EH (cell line): ENCODE results near the gene TLCD1.

Experiments used
- DNase-seq: peaks from one replicate; pipeline ENCODE4 v3.0.0-alpha.2; 2015; ENCODE audit warnings: low read depth

The TLCD1 gene

DNA sequence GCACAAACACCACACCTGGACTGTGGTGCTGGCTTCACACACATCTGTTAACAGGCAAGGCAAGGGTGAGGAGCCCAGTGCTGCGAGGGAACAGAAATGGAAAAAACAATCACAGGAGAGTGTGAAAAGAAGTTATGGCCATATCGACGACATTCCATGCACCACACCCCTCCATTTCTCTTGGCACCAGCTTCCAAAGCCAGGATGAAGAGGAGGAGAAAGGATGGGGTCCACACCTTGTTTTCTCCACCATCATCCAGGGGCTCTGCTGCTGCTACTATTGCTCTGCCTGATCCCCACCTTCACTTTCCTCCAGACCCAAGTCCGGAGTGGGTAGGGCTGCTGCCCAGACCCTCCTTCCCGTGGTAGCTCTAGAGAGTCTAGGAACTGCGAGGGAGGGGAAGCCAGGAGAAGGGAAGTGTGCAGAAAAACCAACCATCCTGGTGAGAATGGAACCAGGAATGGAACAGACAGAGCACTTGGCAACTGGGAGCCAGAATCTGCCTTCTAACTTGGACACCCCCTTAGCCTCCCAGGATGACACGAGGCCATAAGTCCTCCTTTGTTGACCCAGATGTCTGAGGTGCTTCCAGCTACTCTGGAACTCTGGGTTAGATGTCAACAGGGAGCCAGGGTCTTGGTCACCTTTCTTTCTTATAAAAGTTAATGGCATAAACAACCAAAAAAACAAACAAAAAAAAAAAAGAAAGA, 13.2 kb downstream of the TLCD1 start:
- DNase-seq: no peak

GRCh38 chr17:28712032-28712704, 13.9 kb downstream of the TLCD1 start:
- peak; percentile 27 for DNase-seq

DNA sequence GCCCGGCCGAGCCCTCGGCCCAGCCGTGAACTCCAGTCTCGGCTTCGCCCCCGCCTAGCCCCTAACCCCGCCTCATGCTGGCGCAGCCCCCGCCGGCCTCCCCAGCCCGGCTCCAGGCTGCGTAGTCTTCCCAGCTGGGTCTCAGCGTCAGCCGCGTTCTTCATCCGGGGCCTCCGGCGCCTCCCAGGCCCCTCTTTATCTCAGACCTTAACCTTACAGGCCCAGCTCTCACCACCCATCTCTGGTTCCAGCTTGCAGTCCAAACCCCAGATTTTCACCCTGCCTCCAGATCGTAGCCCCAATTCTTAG, 14.4 kb downstream of the TLCD1 start, which contains the start of gene PROCA1:
Gene PROCA1, minus strand, starts transcription at position 166 of the 309 bp plus-strand sequence. CDS start 228 bp downstream, outside the sequence.
- no peak for DNase-seq

- peak; percentile 92 for DNase-seq
Observed at GRCh38 chr17:28710861-28711722, 14.9 kb downstream of the TLCD1 start.

GRCh38 chr17:28707339-28707720, 18.7 kb downstream of the TLCD1 start:
- DNase-seq: no peak

DNA sequence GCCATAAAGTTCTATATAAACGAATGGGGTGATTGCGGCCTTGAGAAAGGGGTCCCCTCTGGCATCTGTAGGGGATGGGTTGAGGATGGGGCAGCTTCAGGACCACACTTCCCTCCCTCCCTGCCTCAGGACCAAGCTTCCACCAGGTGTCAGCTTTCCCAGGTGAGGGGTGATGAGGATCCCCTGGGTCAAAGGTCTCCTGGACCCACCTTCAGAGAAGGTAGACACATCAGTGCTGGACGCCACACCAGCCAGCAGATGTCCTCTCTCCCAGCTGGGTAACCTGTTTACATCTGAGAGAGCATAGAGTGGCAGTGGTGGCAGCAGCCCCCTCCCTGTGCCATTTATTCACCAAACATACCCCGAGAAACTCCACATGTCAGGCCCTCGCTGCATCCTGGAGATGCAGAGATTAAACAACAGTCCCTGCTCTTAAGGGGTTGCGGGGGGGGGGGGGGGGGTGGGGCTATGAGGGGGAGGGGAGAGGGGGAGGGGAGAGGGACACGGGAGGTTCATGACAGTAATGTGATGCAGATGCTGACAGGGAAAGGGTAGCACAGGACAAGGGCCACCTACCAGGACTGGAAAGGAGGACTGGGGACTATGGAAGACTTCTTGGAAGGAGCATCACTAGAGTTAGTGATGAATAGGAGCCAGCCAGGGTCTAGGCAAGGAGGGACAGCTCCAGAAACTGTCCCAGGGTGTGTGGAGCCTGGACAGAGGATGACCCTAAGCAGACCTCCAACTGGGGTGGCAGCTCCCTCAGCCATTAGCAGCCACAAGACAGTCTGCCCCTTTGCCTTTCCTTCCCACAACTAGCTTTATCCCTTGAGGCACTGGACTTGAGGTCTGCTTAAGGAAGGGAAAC, 19.3 kb downstream of the TLCD1 start:
- DNase-seq: no peak

GRCh38 chr17:28705728-28706334, 20.2 kb downstream of the TLCD1 start:
- DNase-seq: no peak

DNA sequence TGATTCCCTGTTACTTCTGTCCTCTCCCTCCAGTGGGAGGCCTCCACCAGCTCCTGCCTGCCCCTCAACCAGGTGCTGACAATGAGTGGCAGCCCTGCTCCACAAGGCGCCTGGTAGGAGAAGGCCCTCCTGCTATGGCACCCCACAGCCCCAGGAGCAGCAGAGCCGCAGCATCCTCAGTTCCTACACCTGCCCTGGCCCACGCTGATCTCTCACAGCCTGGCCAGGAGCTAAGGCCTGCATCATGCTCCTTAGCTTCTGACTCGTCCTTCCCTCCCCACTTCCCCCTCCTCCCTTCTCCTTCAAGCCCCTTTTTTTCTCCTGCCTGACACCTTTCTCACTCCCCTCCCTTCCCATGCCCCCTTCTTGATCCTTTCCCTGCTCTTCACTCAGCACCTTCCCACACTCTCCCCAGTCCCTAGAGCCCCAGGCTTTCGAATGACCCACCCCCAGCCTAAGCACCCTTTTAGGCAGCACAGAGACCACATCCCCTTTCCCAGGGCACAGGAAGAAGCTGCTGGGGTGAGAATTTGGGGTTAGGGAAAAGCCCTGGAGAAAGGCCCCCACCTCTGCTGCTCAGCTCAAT, 20.9 kb downstream of the TLCD1 start:
- DNase-seq: no peak

DNA sequence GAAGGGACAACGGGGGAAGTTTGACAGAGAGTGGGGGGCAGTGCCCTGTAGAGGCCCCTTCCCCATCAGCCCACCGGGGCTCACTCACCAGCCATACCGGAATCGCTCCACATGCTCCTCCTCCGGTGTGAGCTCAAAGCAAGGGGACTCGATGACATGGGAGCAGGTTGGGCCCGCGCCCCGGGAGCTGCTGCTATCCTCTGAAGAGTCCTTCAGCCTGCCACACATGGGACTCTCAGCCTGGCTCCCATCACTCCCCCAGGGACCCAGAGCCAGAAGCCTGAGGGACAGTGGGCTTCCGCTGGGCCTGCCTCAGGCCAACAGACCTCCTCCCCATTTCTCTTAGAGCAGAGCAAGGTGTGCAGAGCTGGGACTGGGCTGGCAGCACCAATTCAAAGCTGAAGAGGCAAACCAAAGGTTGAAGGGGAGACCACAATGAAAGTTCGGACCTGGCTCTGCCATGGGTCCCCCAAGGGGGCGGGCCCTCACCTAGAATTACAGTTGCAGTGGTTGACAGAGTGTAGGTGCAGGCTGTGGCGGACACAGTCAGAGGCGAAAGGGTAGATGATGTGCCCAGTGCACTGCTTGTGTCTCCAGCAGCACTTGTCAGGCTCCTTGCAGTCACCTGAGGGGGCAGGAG, 21.7 kb downstream of the TLCD1 start:
- no peak for DNase-seq

DNA sequence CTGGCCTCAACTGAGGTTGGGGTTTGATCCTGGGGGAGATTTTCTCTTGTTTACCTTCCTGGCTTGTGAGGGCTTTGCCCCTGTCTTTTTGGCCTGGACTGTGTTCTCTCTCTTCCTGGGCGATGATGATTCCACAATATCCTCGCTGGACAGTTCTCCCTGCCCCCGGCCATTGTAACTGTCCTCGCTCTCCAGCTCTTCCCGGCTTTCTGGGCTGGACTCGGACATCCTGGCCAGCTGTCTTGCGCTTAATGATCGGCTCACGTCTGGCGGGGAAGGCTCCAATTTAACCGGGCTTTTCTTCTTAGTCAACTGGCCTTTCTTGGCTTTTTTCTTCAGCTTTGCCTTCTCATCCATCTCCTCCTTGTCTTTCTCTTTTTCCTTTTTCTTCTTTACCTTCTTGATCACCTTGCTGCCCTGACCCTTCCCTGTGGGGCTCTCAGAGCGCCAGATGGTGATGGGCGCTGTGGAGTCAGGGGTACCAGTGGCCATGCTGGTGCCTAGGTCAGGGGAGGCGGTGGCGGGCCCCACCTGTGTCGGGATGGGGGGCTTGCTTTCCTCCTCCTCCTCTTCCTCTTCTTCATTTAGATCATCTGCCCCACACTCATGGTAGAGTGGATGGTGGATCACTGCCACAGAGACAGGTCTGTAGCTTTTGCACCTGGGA, 22.3 kb downstream of the TLCD1 start:
- DNase-seq: no peak

- DNase-seq: no peak
Observed at GRCh38 chr17:28702752-28703150, 23.3 kb downstream of the TLCD1 start.

- no peak for DNase-seq
Observed at GRCh38 chr17:28702026-28702751, 23.8 kb downstream of the TLCD1 start.

GRCh38 chr17:28700830-28701492, 25.1 kb downstream of the TLCD1 start:
- DNase-seq: no peak

- DNase-seq: no peak
Observed at GRCh38 chr17:28700278-28700677, 25.8 kb downstream of the TLCD1 start.

GRCh38 chr17:28698253-28698941, 27.6 kb downstream of the TLCD1 start:
- DNase-seq: no peak

GRCh38 chr17:28693869-28694268, 32.2 kb downstream of the TLCD1 start:
- no peak for DNase-seq

- DNase-seq: no peak
Observed at GRCh38 chr17:28689011-28689410, 37.0 kb downstream of the TLCD1 start.

GRCh38 chr17:28688481-28688880, 37.6 kb downstream of the TLCD1 start:
- DNase-seq: no peak
